ENCODE data around the gene GDA.

GDA gene

DNA sequence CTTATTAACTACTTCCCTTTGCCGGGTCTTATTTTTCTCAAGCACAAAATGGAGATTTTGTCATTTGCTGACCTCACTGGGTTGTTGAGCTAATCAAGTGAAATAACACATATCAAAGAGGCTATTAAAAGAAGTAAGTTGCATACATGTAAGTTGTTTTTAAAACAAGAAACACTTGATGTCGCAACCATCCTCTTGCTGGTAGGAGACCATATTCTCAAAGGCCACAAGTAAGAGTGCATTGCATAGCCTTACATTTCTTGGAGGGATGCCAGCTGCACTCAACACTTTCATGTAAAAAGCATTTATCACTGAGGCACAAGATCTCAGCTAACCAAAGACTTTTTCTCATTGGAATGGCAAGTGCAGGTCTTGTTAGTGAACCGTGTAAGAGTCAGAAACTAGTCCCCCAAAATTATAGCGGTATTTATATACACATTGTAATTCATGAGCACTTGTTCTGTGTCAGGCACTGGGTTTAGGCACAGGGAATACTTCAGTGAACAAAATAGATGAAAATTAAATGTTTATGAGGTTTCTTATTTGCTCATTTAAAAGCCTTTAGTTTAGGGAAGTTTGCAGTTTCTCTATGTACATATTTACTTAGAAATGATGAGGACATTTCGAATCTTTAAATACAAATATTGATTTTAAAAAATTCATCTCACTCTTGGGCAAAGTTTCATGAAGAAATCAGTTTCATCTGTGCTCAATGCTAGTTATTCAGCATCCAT is 143.8 kb downstream of the GDA start:
- no peak overlapping the region for H3K4me3 ChIP-seq (ENCODE audit: low read depth, low read length)
- peak; percentile 93 for DNase-seq (ENCODE audit: low read depth, low spot score)
- ChIA-PET CTCF (interaction anchor here (0.7 to 10.0 kb wide), 26 partner anchors 8 to 564 kb away, joined by 3 to 101 read pairs (median 5); no protein-coding TSS in a partner anchor), POLR2A (interaction anchor here (0.5 to 1.3 kb wide), 2 partner anchors 67 to 72 kb away, joined by 3 to 4 read pairs; partner anchors contain the start of gene ZFAND5)
- TF ChIP-seq, protein P1, sequence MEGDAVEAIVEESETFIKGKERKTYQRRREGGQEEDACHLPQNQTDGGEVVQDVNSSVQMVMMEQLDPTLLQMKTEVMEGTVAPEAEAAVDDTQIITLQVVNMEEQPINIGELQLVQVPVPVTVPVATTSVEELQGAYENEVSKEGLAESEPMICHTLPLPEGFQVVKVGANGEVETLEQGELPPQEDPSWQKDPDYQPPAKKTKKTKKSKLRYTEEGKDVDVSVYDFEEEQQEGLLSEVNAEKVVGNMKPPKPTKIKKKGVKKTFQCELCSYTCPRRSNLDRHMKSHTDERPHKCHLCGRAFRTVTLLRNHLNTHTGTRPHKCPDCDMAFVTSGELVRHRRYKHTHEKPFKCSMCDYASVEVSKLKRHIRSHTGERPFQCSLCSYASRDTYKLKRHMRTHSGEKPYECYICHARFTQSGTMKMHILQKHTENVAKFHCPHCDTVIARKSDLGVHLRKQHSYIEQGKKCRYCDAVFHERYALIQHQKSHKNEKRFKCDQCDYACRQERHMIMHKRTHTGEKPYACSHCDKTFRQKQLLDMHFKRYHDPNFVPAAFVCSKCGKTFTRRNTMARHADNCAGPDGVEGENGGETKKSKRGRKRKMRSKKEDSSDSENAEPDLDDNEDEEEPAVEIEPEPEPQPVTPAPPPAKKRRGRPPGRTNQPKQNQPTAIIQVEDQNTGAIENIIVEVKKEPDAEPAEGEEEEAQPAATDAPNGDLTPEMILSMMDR (IDR thresholded peaks at IDR 0.05; ENCODE audit: insufficient read depth, low read length, missing control alignments) = no peak

DNA sequence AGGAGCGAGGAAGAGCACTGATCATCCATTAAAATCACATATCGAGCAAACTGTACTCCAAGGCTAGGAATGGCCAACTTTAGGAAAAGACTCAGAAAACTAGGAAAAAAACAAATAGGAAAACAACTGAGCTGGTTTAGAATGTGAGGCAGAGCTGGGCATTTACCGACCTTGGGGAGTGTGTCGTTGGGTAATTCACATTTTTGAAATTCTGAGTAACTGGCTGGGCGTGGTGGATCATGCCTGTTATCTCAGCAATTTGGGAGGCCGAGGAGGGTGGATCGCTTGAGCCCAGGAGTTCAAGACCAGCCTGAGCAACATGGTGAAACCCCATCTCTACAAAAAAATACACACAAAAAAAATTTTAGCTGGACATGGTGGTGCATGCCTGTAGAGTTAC is 145.7 kb downstream of the GDA start:
- TF ChIP-seq, protein P1 (IDR thresholded peaks at IDR 0.05; ENCODE audit: insufficient read depth, low read length, missing control alignments) = no peak
- POLR2A ChIA-PET = no interaction called here
- DNase-seq (ENCODE audit: low read depth, low spot score) = no peak
- CTCF ChIA-PET = interaction anchor here (0.6 to 10.0 kb wide), 9 partner anchors 12 to 562 kb away, joined by 3 to 101 read pairs (median 5); no protein-coding TSS in a partner anchor
- no peak overlapping the region for H3K4me3 ChIP-seq (ENCODE audit: low read depth, low read length)

DNA sequence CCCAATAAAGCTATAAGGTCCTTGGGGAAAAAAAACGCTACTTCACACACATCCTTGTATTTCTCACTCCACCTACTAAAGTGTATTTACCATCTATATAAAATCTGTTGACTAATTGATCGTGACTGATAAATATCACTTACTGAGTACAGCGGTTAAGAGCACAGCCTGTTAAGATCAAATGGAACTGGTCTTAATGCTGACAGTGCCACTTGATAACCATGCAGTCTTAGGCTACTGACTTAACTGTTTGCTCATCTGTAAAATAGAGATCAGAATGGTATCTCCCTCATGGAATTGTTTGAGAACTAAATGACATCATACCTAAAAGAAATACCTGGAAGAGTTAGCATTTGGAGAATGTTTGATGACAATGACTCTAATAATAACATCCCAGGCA is 148.3 kb downstream of the GDA start:
- ChIA-PET CTCF (interaction anchor here (6.4 to 10.0 kb wide), 2 partner anchors 18 to 525 kb away, joined by 49 to 101 read pairs; no protein-coding TSS in a partner anchor), POLR2A (no interaction called here)
- no peak overlapping the region for H3K4me3 ChIP-seq (ENCODE audit: low read depth, low read length)
- DNase-seq (ENCODE audit: low read depth, low spot score) = no peak
- TF ChIP-seq, protein P1 (IDR thresholded peaks at IDR 0.05; ENCODE audit: insufficient read depth, low read length, missing control alignments) = no peak

- CTCF ChIA-PET = no interaction called here
- no peak overlapping the region for H3K4me3 ChIP-seq (ENCODE audit: low read depth, low read length)
- no peak for DNase-seq (ENCODE audit: low read depth, low spot score)
- POLR2A ChIA-PET = no interaction called here
- TF ChIP-seq, protein P1 (IDR thresholded peaks at IDR 0.05; ENCODE audit: insufficient read depth, low read length, missing control alignments) = no peak
Observed at GRCh38 chr9:72299017-72299603, 149.9 kb downstream of the GDA start.

- no peak overlapping the region for H3K4me3 ChIP-seq (ENCODE audit: low read depth, low read length)
- POLR2A ChIA-PET = no interaction called here
- TF ChIP-seq, protein P1 (IDR thresholded peaks at IDR 0.05; ENCODE audit: insufficient read depth, low read length, missing control alignments) = no peak
- DNase-seq (ENCODE audit: low read depth, low spot score) = no peak
- CTCF ChIA-PET = interaction anchor here (1.1 to 1.8 kb wide), 2 partner anchors 8 to 9 kb away, joined by 3 to 6 read pairs; no protein-coding TSS in a partner anchor
Observed at GRCh38 chr9:72300873-72301272, 151.6 kb downstream of the GDA start.
